Thoracic aorta (tissue), 2 donors: Measurements from ENCODE around the gene PAPPA2. TPM values are rescaled to one million over a fixed set of nuclear protein-coding genes. Genes with fewer than 3 reads are reported as not detected.

Experiments
- ATAC-seq: fragments of 150-250 bp; one replicate; pipeline ENCODE4 v1.8.0; 2017; ENCODE audit warnings: low read depth; ENCODE audit not compliant: insufficient number of reproducible peaks, low FRiP score
- DNase-seq: peaks from one replicate; pipeline ENCODE4 v3.0.0-alpha.2; 2020; ENCODE audit warnings: low spot score
- H3K27ac ChIP-seq, 2 donors: fragments of 200-600 bp; sonication (generic); 1 replicate in 1 of 2; 2 replicates in 1 of 2; pipeline ENCODE4 v1.5.1; 2016; ENCODE audit warnings: mild to moderate bottlenecking in 2 of 2, moderate library complexity in 2 of 2
- H3K27me3 ChIP-seq: fragments of 200-600 bp; sonication (generic); replicated peaks from 2 replicates; pipeline ENCODE4 v1.6.0; 2016; ENCODE audit warnings: mild to moderate bottlenecking; ENCODE audit not compliant: insufficient read depth
- H3K36me3 ChIP-seq: fragments of 200-600 bp; sonication (generic); one replicate; pipeline ENCODE4 v1.5.1; 2016
- H3K4me1 ChIP-seq, 2 donors: fragments of 200-600 bp; sonication (generic); 1 replicate in 1 of 2; 2 replicates in 1 of 2; pipeline versions ENCODE4 v1.5.1 to v1.6.0; 2016; ENCODE audit warnings: low read depth in 2 of 2, mild to moderate bottlenecking in 1 of 2; ENCODE audit not compliant: control insufficient read depth in 1 of 2
- H3K4me3 ChIP-seq: fragments of 200-600 bp; sonication (generic); 2 replicates; pipeline ENCODE4 v1.5.1; 2016; ENCODE audit warnings: mild to moderate bottlenecking
- H3K9me3 ChIP-seq: fragments of 200-600 bp; sonication (generic); 2 replicates; pipeline ENCODE4 v1.5.1; 2016
- CTCF ChIP-seq: fragments of 200-600 bp; sonication (generic); IDR thresholded peaks from one replicate; pipeline ENCODE4 v1.5.1; 2019; ENCODE audit warnings: antibody characterized with exemption
- total RNA-seq, 2 donors: library from RNA; depleted of rRNA; stranded (reverse); fragments of >200 nt; gene quantifications; one replicate each; pipeline versions ENCODE4 v1.1.0 to v1.2.3, GENCODE V29; 2016

PAPPA2 gene
- total RNA-seq, 2 donors from 2014 or later, result 1.1 to 2.0 TPM

- Histone ChIP-seq H3K9me3 (no peaks in the 10 kb centered on the region), H3K27ac (no peak overlapping the region), H3K36me3 (no peaks in the 10 kb centered on the region), H3K4me1 (peaks cover 0 to 4% of the 10 kb centered on the region in 2 donors), H3K4me3 (no peak overlapping the region), H3K27me3 (no peaks in the 10 kb centered on the region)
- no peak for ATAC-seq
- no peak for TF ChIP-seq CTCF
- no peak for DNase-seq
These were observed 368.2 kb downstream of the PAPPA2 start for GRCh38 chr1:176831150-176831549.

- no peak for DNase-seq
- no peak for TF ChIP-seq CTCF
- Histone ChIP-seq H3K27ac (no peak overlapping the region), H3K4me3 (no peak overlapping the region), H3K27me3 (no peaks in the 10 kb centered on the region), H3K9me3 (no peaks in the 10 kb centered on the region), H3K4me1 (peaks cover 0 to 3% of the 10 kb centered on the region in 2 donors), H3K36me3 (no peaks in the 10 kb centered on the region)
- no peak for ATAC-seq
These were observed 374.7 kb downstream of the PAPPA2 start for GRCh38 chr1:176837708-176838107.

- Histone ChIP-seq H3K4me1 (peaks cover 2 to 8% of the 10 kb centered on the region in 2 donors), H3K4me3 (no peak overlapping the region), H3K27me3 (no peaks in the 10 kb centered on the region), H3K36me3 (no peaks in the 10 kb centered on the region), H3K9me3 (no peaks in the 10 kb centered on the region), H3K27ac (no peak overlapping the region)
- ATAC-seq (no peak), DNase-seq (no peak)
- no peak for TF ChIP-seq CTCF
These were observed 375.5 kb downstream of the PAPPA2 start for GRCh38 chr1:176838276-176838995.

- DNase-seq, result no peak
- no peak overlapping the region for H3K4me3 ChIP-seq
- no peaks in the 10 kb centered on the region for H3K9me3 ChIP-seq
- no peaks in the 10 kb centered on the region for H3K36me3 ChIP-seq
- H3K4me1 ChIP-seq, result peaks cover 4 to 16% of the 10 kb centered on the region in 2 donors
- H3K27me3 ChIP-seq, result no peaks in the 10 kb centered on the region
- TF ChIP-seq CTCF, result no peak
- no peak for ATAC-seq
- H3K27ac ChIP-seq, result no peak overlapping the region
These were observed 376.2 kb downstream of the PAPPA2 start for GRCh38 chr1:176839216-176839615.

GRCh38 chr1:176841238-176841637 lies 378.3 kb downstream of the PAPPA2 start:
- no peak for TF ChIP-seq CTCF
- Histone ChIP-seq H3K9me3 (no peaks in the 10 kb centered on the region), H3K27me3 (no peaks in the 10 kb centered on the region), H3K4me3 (no peak overlapping the region), H3K4me1 (peaks cover 4 to 17% of the 10 kb centered on the region in 2 donors), H3K27ac (no peak overlapping the region), H3K36me3 (no peaks in the 10 kb centered on the region)
- ATAC-seq (no peak), DNase-seq (no peak)
